ENCODE results near the gene LRFN4. TPM values are rescaled to one million over a fixed set of nuclear protein-coding genes. Genes with fewer than 3 reads are reported as not detected.

The LRFN4 gene
- total and polyA plus RNA-seq, 10 of the 15 experiments (the other 5 are each of a cell fraction or from before 2014, with no cell fraction given) = 0.03 to 43.8 (median 4.9) TPM

DNA sequence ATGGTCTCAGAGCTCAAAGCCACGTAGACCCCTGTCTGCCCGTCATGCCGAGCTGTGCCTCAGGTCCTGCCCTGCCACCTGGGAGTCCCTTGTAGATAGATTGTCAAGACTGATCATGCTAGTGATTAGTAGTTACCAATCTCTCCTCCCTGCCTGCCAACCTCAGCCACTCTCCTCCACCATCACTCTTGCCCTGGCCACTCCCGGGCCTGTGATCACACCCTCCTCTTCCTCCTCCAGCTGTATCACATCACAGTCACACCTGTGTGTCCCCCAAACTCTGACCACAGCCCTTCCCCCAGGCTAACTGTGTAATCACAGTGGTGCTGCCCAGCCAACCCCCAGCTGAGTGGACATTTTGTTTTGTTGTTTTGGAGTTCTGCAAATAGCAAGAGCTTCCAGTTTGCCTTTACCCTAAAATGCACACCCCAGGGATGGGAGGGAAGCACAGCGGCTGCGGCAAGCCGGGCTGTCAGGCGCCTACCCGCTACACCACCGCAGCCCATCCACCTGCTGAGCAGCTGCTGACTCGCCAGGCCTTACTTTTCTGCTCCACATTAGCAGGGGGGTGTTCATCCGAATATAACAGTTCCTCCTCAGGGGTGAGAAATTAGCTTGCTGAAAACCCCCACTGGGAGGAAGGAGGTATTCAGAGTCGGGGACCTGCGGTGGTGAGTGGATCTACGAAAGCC is 45.8 kb downstream of the LRFN4 start:
- H2AFZ ChIP-seq (ENCODE audit: control insufficient read depth, low read depth, low read length) = no peak overlapping the region
- no TSS peak for BruUV-seq (replicated peaks)
- DNase-seq (ENCODE audit: low read depth, low spot score) = no peak
- no peak overlapping the region for H3K27ac ChIP-seq (ENCODE audit: control insufficient read depth, insufficient read depth)
- no peaks in the 10 kb centered on the region for H3K79me2 ChIP-seq (ENCODE audit: control insufficient read depth, insufficient read depth, low read length)
- H3K4me2 ChIP-seq (ENCODE audit: control insufficient read depth, insufficient read depth) = no peak overlapping the region
- ATAC-seq = no peak
- H3K9me3 ChIP-seq (replicated peaks; ENCODE audit: control insufficient read depth, insufficient read depth, low read length) = no peaks in the 10 kb centered on the region
- no peak overlapping the region for H3K9ac ChIP-seq (ENCODE audit: control insufficient read depth, insufficient read depth, low read length)
- H3K4me3 ChIP-seq = no peak overlapping the region
- WGBS (ENCODE audit: insufficient coverage, insufficient replicate concordance, low lambda C conversion rate, missing lambda C conversion rate) = 60% methylated on average over 15 of the region's 15 CpGs
- no peaks in the 10 kb centered on the region for H3K36me3 ChIP-seq (ENCODE audit: control insufficient read depth in 2 of 2, insufficient read depth in 2 of 2, low read length in 1 of 2)
- TF ChIP-seq BCL11A (IDR thresholded peaks at IDR 0.05; ENCODE audit: low read depth, low read length) (no peak), FOS (IDR thresholded peaks at IDR 0.05; ENCODE audit: borderline replicate concordance, extremely low read depth, insufficient read length) (no peak)
- TF ChIP-seq, protein P1, sequence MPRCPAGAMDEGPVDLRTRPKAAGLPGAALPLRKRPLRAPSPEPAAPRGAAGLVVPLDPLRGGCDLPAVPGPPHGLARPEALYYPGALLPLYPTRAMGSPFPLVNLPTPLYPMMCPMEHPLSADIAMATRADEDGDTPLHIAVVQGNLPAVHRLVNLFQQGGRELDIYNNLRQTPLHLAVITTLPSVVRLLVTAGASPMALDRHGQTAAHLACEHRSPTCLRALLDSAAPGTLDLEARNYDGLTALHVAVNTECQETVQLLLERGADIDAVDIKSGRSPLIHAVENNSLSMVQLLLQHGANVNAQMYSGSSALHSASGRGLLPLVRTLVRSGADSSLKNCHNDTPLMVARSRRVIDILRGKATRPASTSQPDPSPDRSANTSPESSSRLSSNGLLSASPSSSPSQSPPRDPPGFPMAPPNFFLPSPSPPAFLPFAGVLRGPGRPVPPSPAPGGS (IDR thresholded peaks at IDR 0.05; ENCODE audit: borderline replicate concordance, insufficient read depth, low read depth, low read length, poor library complexity, severe bottlenecking) = no peak
- peaks cover 0 to 1% of the 10 kb centered on the region in 2 experiments; a peak in 1 of 4 replicates for H3K27me3 ChIP-seq (replicated peaks in 1 of 2; ENCODE audit: control insufficient read depth in 2 of 2, insufficient read depth in 2 of 2, low read length in 1 of 2)
- POLR2A ChIA-PET = interaction anchor here (0.5 kb wide), 1 partner anchor 306 kb away, joined by 6 read pairs; no protein-coding TSS in a partner anchor
- no peak for FAIRE-seq
- CTCF ChIA-PET = no interaction called here
- intact Hi-C loops (cut with micrococcal nuclease; ENCODE audit: unreplicated experiment) = no loop called here
- in situ Hi-C loops (cut with MboI) = no loop called here
- SMC1A ChIA-PET (ENCODE audit: uncharacterized antibody, unreplicated experiment) = no interaction called here
- RAD21 ChIA-PET (ENCODE audit: unreplicated experiment) = no interaction called here
- no peaks in the 10 kb centered on the region for H4K20me1 ChIP-seq (ENCODE audit: control insufficient read depth, insufficient read depth)
- H3K4me1 ChIP-seq (ENCODE audit: control insufficient read depth, insufficient read depth, low read length) = no peaks in the 10 kb centered on the region

DNA sequence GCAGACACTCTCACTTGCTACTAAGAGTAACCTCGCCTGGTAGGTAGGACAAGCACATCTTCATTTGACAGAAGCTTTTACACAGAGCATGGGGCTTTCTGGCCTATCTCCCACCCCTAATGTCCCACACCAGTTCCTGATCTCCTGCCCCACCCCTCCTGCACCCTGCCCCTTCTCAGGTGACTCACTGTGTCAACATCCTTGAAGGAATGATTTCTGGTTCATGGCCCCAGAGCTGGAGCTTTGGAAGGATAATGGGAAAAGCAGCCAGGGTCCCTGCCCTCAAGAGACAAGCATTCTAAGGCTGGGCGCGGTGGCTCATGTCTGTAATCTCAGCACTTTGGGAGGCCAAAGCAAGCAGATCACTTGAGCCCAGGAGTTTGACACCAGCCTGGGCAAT is 47.2 kb downstream of the LRFN4 start:
- Histone ChIP-seq H3K9ac (ENCODE audit: control insufficient read depth, insufficient read depth, low read length) (no peak overlapping the region), H4K20me1 (ENCODE audit: control insufficient read depth, insufficient read depth) (no peaks in the 10 kb centered on the region), H3K36me3 (ENCODE audit: control insufficient read depth in 2 of 2, insufficient read depth in 2 of 2, low read length in 1 of 2) (no peaks in the 10 kb centered on the region), H3K4me3 (no peak overlapping the region), H2AFZ (ENCODE audit: control insufficient read depth, low read depth, low read length) (no peak overlapping the region), H3K27ac (ENCODE audit: control insufficient read depth, insufficient read depth) (no peak overlapping the region), H3K79me2 (ENCODE audit: control insufficient read depth, insufficient read depth, low read length) (no peaks in the 10 kb centered on the region), H3K4me1 (ENCODE audit: control insufficient read depth, insufficient read depth, low read length) (no peaks in the 10 kb centered on the region), H3K9me3 (replicated peaks; ENCODE audit: control insufficient read depth, insufficient read depth, low read length) (no peaks in the 10 kb centered on the region), H3K27me3 (replicated peaks in 1 of 2; ENCODE audit: control insufficient read depth in 2 of 2, insufficient read depth in 2 of 2, low read length in 1 of 2) (peaks cover 0 to 1% of the 10 kb centered on the region in 2 experiments; a peak in 1 of 4 replicates), H3K4me2 (ENCODE audit: control insufficient read depth, insufficient read depth) (no peak overlapping the region)
- CTCF ChIA-PET = no interaction called here
- DNase-seq (ENCODE audit: low read depth, low spot score) (no peak), ATAC-seq (no peak), FAIRE-seq (no peak)
- POLR2A ChIA-PET = no interaction called here
- no peak for TF ChIP-seq SMARCA5 (IDR thresholded peaks at IDR 0.05)
- TF ChIP-seq RFX5 (IDR thresholded peaks at IDR 0.05; ENCODE audit: low read depth, low read length) = no peak
- TF ChIP-seq ZNF217 (IDR thresholded peaks at IDR 0.05) = no peak
- no peak for TF ChIP-seq ETV6 (conservative IDR thresholded peaks at IDR 0.05 in 1 of 2, IDR thresholded peaks at IDR 0.05 in 1 of 2; ENCODE audit: borderline replicate concordance in 1 of 2, low read depth in 1 of 2)
- no peak for TF ChIP-seq JUNB (IDR thresholded peaks at IDR 0.05)
- 100% methylated on average over 3 of the region's 3 CpGs for WGBS (ENCODE audit: insufficient coverage, insufficient replicate concordance, low lambda C conversion rate, missing lambda C conversion rate)
- in situ Hi-C loops (cut with MboI) = no loop called here
- SMC1A ChIA-PET (ENCODE audit: uncharacterized antibody, unreplicated experiment) = no interaction called here
- no TSS peak for BruUV-seq (replicated peaks)
- RAD21 ChIA-PET (ENCODE audit: unreplicated experiment) = no interaction called here
- intact Hi-C loops (cut with micrococcal nuclease; ENCODE audit: unreplicated experiment) = no loop called here
